Activated T-cell treated with anti-CD3 and anti-CD28 coated beads for 1 hour (primary cell): ENCODE measurements around the gene MPST.

Experiments
- DNase-seq: peaks from one replicate; pipeline ENCODE4 v3.0.0-alpha.2; 2020; ENCODE audit warnings: low read depth

Gene MPST

DNA sequence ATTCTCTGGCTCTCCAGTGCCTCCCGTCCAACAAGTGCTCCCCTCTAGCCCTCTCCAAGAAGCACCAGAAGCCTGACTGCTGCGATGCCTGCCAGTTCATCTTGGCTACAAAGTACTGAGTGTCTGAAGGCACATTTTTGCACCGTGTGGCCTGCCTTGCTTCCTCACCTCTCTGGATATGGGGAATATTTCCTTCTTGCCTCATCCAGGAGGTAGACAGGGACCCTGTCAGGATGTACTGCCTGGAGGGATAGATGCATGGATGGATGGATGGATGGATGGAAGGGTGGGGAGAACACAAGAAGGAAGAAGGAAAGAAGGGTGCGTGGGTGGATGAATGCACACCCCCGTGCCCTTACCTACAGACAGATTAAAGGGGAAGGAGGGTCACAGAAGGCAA is 59.6 kb downstream of the MPST start:
- DNase-seq: no peak
